ENCODE results near the gene BEX2. TPM values are rescaled to one million over a fixed set of nuclear protein-coding genes. Genes with fewer than 3 reads are reported as not detected.

The BEX2 gene
- total RNA-seq, 4 donors from 2014 or later = 0.42 to 1.5 (median 0.90) TPM

- in situ Hi-C loops (cut with MboI; ENCODE audit: low sequenced_read_pairs in 4 of 4) (no loop called here), intact Hi-C loops (cut with DNase I; ENCODE audit: low total_unique reads) (loop anchor here (2.0 kb wide), 1 partner anchor 103 kb away; no protein-coding TSS in a partner anchor)
- H3K27ac ChIP-seq = peak within 1 kb of the TSS; percentile 69 to 80 (median 78)
- H3K4me3 ChIP-seq = peak within 1 kb of the TSS; percentile 45 to 68 (median 62)
- no peaks in the 10 kb centered on the region for H3K36me3 ChIP-seq
- ATAC-seq (peak; percentile 84 to 93), DNase-seq (peak in 1 of 2 donors; percentile 38)
- H3K4me1 ChIP-seq = no peaks in the 10 kb centered on the region
- peak; percentile 50 to 63 for TF ChIP-seq POLR2A (IDR thresholded peaks at IDR 0.05)
- TF ChIP-seq CTCF (IDR thresholded peaks at IDR 0.05 in 4 of 5, conservative IDR thresholded peaks at IDR 0.05 in 1 of 5) = no peak
- H3K27me3 ChIP-seq = no peaks in the 10 kb centered on the region
- no peaks in the 10 kb centered on the region for H3K9me3 ChIP-seq
Measured at GRCh38 chrX:103356130-103356798, 45.5 kb upstream of the BEX2 start, which contains the start of gene TCEAL9. Gene TCEAL9, plus strand, starts transcription at chrX:103356506. Its CDS starts 1,179 bp downstream, at chrX:103357685.

DNA sequence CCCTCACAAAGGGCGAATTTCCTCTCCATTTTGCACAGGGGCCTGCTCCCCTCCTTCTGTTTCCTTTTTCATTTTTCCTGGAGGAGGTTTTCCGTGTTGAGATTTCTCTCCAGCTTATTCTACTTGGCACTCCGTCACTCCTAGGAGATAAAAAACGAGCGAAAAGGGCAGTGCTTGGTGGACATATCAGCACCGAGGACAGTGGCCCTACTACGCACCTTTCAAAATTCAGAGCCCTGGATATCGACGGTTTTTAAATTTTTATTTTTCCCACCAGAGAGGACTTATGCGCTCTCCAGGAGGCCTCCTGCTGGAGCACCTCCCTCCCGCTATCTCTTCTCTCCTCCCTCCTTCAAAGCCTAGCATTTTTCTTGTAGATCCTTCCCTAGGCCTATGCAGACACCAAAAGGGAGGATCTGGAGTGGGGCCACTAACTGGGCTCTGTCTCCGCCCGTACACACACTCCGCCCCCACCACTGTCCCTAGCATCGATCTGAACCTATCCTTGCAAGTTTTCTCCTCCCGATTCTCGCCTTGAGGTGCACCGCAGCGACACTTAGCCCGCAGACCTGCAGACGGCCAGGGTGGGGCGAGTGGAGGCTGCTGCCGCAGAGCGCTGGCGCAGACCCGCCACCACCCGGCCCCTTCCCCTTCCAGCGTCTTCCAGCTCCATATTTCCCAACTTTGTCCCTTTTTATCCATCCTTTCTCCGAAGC is 37.0 kb upstream of the BEX2 start:
- H3K4me1 ChIP-seq = no peaks in the 10 kb centered on the region
- ATAC-seq (no peak), DNase-seq (no peak)
- intact Hi-C loops (cut with DNase I; ENCODE audit: low total_unique reads) = no loop called here
- peaks cover 0 to 3% (median 0%) of the 10 kb centered on the region in 3 donors for H3K9me3 ChIP-seq
- no peak overlapping the region for H3K27ac ChIP-seq
- no peak for TF ChIP-seq CTCF (IDR thresholded peaks at IDR 0.05 in 4 of 5, conservative IDR thresholded peaks at IDR 0.05 in 1 of 5)
- no peak for TF ChIP-seq POLR2A (IDR thresholded peaks at IDR 0.05)
- no peaks in the 10 kb centered on the region for H3K36me3 ChIP-seq
- peaks cover 0 to 7% (median 0%) of the 10 kb centered on the region in 3 donors for H3K27me3 ChIP-seq
- no peak overlapping the region for H3K4me3 ChIP-seq
- in situ Hi-C loops (cut with MboI; ENCODE audit: low sequenced_read_pairs in 4 of 4) = loop anchor here in 2 of 4 donors (25.0 kb wide), 1 partner anchor 114 kb away; no protein-coding TSS in a partner anchor

- no peak overlapping the region for H3K4me3 ChIP-seq
Measured at GRCh38 chrX:103344606-103345005, 33.8 kb upstream of the BEX2 start.

DNA sequence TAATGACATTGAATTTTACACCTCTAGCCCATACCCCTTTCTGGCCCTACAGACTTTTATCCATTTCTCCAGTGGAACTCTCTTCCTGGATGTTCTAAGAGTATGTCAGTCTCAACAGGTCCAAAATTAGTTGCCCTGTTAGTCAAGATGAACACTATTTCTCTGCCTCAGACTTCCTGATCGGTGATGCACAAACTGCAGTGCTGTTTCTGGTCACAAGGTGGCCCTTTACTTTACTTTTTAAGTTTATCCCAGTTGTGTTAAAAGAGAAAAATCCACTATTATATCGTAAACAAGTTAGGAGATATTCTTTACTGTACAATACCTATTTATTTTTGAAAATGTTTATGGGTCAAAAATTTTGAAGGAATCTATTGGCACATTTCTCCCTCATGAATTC is 32.3 kb upstream of the BEX2 start:
- Histone ChIP-seq H3K27ac (no peak overlapping the region), H3K4me3 (no peak overlapping the region), H3K9me3 (peaks cover 0 to 3% (median 0%) of the 10 kb centered on the region in 3 donors), H3K4me1 (no peaks in the 10 kb centered on the region), H3K36me3 (no peaks in the 10 kb centered on the region), H3K27me3 (peaks cover 0 to 10% (median 0%) of the 10 kb centered on the region in 3 donors)
- in situ Hi-C loops (cut with MboI; ENCODE audit: low sequenced_read_pairs in 4 of 4) (loop anchor here in 2 of 4 donors (25.0 kb wide), 1 partner anchor 119 kb away; no protein-coding TSS in a partner anchor), intact Hi-C loops (cut with DNase I; ENCODE audit: low total_unique reads) (loop anchor here (1.0 kb wide), 1 partner anchor 121 kb away; no protein-coding TSS in a partner anchor)
- ATAC-seq = no peak
- no peak for TF ChIP-seq POLR2A (IDR thresholded peaks at IDR 0.05)
- TF ChIP-seq CTCF (IDR thresholded peaks at IDR 0.05 in 4 of 5, conservative IDR thresholded peaks at IDR 0.05 in 1 of 5) = peak in 4 of 5 experiments; percentile 33 to 46 (median 38)
- DNase-seq = no peak

More at GRCh38 chrX:103344606-103345005, 33.8 kb upstream of the BEX2 start:
- TF ChIP-seq CTCF (IDR thresholded peaks at IDR 0.05 in 4 of 5, conservative IDR thresholded peaks at IDR 0.05 in 1 of 5) = no peak
- TF ChIP-seq POLR2A (IDR thresholded peaks at IDR 0.05) = no peak
- peaks cover 0 to 3% (median 0%) of the 10 kb centered on the region in 3 donors for H3K9me3 ChIP-seq
- no peaks in the 10 kb centered on the region for H3K36me3 ChIP-seq
- ATAC-seq (no peak), DNase-seq (no peak)
- intact Hi-C loops (cut with DNase I; ENCODE audit: low total_unique reads) = no loop called here
- in situ Hi-C loops (cut with MboI; ENCODE audit: low sequenced_read_pairs in 4 of 4) = loop anchor here in 2 of 4 donors (25.0 kb wide), 1 partner anchor 118 kb away; no protein-coding TSS in a partner anchor
- no peak overlapping the region for H3K27ac ChIP-seq
- peaks cover 0 to 9% (median 0%) of the 10 kb centered on the region in 3 donors for H3K27me3 ChIP-seq
- no peaks in the 10 kb centered on the region for H3K4me1 ChIP-seq
